Nasal cavity respiratory epithelium epithelial cell of viscerocranial mucosa (primary cell): Measurements from ENCODE around the gene HGFAC. TPM values are rescaled to one million over a fixed set of nuclear protein-coding genes. Genes with fewer than 3 reads are reported as not detected.

Source experiments
- total RNA-seq: library from RNA; depleted of rRNA; stranded (reverse); fragments of >200 nt; gene quantifications from 2 replicates; pipeline ENCODE4 v1.2.3, GENCODE V29; 2014

The HGFAC gene
- 0.21 TPM in 1 of 2 replicates, not detected in the other for total RNA-seq

DNA sequence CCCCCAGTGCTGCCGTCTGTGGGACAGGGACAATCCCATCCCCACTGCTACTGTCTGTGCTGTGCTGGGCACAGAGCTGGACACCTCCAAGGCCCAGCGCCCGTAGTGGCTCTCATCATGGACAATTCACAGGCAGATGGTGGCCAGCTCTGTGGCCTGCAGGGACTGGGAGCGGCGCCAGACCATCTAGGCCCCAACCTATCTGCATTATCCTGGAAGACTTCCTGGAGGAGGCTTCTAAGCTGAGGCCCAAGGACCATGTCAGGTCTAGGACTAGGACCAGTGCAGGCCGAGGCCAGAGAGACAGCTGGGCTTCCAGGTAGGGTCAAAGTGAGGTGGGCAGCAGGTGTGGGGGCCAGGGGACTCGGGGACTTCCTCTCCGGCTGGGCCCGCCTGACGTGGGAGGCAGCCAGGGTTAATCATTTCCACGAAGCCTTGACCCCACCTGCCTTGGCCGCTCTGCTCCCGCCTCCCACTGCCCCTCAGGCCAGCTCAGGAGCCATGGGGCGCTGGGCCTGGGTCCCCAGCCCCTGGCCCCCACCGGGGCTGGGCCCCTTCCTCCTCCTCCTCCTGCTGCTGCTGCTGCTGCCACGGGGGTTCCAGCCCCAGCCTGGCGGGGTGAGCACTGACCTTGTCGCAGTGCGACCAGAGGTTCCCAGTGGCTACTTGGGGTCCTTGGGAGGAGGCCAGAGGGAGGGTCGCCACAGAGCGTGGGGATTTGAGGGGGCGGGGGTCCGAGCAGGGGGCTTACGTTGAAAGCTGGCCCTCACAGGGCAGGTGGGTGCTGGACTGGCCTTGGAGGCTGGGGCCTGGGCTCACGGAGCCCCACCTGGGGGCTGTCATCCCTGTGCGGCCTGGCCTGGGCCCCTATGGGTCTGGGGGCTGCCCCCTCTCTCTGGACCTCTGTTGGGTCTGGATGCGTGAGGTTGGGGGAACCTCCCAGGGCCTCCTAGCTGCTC, at the start of gene HGFAC:
Gene HGFAC, plus strand, starts transcription at position 468 of the 959 bp plus-strand sequence. Its CDS starts 34 bp downstream, at position 502.

DNA sequence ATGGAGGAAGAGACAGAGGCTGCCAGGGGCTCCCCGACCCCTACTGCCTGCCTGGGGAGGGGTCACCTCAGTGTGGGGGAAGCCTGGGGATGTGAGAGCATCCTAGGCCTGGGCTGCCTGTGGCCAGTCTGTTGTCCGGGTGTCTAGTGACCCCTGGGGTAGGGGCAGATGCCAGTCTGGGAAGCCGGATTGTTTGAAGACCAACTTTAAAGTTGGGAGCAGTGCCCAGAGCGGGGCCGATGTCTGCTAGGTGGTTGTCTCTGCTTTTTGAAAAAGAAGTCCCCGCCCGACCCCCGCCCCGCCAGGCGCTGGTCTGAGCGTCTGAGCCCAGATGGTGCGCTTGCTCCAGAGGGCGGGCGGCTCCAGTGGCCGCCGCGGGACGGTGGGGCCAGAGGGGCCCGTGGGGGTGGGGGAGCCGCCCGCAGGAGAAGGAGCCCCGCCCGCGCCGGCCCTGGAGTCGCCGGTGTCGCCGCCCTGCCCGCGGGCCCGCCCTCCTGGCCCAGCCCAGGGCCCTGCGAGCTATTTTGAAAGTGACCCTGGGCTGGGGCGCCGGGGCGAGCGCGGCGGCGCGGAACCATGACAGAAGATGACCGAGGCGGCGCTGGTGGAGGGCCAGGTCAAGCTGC, 21.1 kb downstream of the HGFAC start, which contains the start of gene DOK7:
Gene DOK7, plus strand, starts transcription at position 517 of the 626 bp plus-strand sequence. Its CDS starts 70 bp downstream, at position 587.

Other genes with a start within 250 kb of the HGFAC start
- 0.34 and 0.78 TPM in 2 replicates for gene MSANTD1, start 192.8 kb upstream of the HGFAC start, total RNA-seq
- gene RGS12, start 148.9 kb upstream of the HGFAC start, total RNA-seq: 34.9 and 106 TPM in 2 replicates
- gene DOK7, start 21.3 kb downstream of the HGFAC start, total RNA-seq: 2.1 and 2.7 TPM in 2 replicates
- gene LRPAP1, start 90.5 kb downstream of the HGFAC start, total RNA-seq: 24.9 and 193 TPM in 2 replicates